Cortex of kidney (tissue), 1 donor: Measurements from ENCODE around the gene RPS5.
"Not testable (repeated sequence)": the region's sequence is repeated elsewhere in the genome, so short reads cannot be mapped to it uniquely, and the experiment has no call there.

ENCODE experiments used
- DNase-seq: peaks from one replicate; lab custom pipeline; 2025; lab: John Stamatoyannopoulos, UW

Gene RPS5

DNA sequence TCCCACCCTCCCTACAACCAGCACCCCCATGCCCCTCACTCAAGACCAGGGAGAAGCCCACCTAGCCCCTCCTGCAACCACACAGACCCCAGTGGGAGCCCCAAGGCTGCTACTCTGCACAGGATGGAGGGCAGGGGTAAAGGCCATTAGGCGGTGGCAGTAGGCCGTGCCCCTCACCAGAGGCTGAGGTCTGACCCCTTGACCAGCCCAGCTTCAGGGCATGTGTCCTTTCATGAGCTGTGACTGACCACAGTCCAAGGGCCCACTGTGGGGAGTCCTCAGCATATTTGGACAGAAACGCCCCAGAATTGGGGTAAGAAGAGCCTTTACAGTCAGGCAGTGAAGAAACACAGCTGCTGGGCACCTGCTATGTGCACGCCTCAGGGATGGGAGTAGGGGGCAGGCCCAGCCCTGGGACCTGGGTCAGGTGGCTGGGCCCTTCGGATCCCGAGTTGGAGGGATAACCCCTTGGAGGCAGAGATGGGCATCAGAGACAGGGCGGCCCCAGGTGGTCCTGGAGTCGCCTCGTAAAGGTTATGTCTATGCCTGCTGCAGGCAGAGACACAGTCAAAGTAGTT is 1.7 kb upstream of the RPS5 start:
- no peak for DNase-seq

DNA sequence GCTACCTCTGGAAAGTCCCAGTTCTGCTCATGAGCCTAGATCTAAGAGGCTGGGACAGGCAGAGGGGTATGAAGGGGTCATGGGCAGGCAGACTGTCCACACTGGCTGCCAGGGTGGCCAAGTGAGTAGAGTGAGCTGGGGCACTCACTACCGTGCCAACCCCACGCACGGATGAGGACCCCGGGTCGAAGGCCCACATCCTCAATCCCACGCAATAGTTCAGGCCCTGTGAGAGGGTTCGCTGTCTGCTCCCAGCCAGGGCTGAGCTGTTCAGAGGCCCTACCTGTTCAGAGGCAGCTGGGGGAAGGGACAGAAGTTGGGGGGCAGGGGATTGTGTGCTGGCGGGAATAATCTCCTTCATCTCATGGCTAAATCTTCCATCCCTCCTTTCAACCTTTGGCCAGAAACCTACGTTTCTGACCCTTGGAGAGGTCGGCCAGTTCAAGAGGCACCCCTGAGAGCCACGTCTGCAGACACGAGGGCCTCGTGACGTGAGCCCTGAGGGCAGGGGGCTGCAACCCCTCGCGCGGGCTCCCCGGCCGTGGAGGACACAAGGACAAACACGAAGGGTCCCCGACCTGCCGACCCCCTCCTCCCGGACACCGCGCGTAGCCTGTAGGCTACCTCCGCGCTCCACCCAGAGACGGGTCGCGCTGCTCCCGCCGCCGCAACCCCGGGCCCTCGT is 1.0 kb upstream of the RPS5 start:
- DNase-seq = no peak

DNA sequence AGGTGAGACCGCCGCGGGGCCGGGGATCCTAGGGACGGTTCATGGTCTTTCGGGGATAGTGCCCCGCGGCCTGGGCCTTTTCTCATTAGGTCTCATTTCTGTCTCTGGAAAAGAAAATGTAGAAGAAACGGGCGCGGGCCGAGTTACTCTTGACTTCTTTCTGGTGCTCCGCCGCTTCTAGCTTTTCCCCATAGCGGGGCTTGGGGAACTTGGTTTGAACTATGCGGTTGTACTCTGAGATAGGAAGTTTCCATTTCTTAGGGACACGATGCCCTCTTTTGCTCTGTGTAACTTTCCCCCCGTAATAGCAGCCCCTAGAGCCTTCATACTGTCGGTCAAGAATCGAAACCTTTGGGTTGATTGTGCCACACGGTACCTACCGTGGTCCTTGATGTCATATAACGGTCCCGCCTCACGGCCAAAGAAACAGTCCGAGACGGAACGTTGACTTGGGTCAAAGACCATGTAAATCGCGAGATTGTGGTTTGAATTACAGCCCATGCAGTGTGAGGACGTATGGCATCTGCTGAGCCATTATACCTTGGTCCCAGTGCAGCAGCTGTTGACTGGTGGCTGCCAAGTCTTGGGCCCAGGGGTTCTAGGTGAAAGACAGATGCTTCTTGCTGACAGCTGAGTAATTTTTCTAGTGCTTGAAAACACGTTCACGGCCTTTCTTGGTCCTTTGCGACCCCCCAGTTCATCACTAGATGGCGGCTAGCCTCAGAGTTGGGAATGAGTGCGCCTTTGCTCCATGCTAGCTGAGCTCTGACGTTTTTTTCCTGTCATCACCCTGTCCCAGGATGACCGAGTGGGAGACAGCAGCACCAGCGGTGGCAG is 487 bp downstream of the RPS5 start:
- no peak for DNase-seq

DNA sequence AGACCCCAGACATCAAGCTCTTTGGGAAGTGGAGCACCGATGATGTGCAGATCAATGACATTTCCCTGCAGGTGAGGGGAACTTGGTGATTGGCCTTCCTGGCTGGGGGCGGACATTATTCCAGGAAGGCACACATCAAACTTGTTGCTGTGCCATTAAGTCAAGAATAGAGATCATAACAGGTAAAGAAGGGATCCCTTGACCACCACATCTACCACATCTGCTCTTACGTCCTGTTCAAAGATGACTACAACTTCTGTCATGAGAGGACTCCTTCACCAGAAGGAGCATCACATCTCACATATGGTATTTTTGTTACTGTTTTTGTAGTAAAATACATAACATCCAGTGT is 1.1 kb downstream of the RPS5 start:
- no peak for DNase-seq

DNA sequence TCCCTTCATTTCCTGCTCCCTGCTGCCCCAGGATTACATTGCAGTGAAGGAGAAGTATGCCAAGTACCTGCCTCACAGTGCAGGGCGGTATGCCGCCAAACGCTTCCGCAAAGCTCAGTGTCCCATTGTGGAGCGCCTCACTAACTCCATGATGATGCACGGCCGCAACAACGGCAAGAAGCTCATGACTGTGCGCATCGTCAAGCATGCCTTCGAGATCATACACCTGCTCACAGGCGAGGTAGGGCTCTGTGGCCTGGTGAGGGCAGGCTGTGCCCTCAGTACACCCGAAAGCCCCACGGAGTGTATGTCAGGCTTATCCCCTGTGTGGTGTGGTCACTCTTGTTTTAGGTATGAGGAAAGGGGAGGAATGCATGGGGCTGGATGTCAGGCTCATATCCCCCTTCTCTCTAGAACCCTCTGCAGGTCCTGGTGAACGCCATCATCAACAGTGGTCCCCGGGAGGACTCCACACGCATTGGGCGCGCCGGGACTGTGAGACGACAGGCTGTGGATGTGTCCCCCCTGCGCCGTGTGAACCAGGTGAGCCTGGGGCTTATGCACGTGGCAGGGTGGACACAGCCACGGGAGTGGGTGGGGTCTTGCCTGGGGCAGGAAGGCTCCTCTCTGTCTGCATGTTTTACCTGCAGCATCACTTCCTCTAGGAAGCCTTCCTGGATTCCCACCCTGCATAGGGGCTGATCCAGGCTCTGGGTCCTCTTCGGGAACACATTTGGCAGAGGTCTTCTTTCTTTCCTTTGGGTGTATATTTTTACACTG is 6.1 kb downstream of the RPS5 start:
- no peak for DNase-seq

DNA sequence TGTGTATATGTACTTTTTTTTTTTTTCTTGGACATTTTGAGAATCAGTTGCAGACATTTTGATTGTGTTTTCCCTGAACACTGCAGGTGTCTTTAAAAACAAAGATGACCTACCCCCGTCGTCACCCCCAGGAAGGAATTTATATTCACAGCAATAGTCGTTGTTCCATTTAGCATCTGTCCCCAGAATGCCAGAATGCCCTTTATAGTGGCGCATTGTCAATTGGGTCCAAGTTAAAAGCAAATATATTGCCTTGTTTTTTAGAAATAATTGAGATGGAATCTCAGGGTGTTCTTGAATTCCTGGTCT is 6.6 kb downstream of the RPS5 start:
- no peak for DNase-seq

DNA sequence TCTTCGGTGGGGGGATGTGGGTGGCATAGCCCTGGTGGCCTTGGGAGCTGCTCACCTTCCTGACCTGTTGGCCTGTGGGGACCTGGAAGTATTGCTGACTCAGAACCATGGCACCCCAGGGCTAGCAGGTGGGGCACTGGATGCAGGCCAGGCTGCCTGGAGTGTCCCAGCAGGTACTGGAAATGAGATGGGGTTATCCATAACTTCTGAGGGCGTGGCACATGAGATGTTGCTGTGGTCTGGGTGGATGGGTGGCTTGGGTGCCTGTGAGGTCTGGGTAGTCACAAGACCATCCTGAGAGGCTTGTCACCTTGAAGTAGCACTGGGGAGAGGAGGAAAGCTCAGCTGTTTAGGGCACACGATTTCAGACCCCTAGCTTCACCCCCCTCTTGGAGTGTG is 7.8 kb downstream of the RPS5 start:
- DNase-seq = no peak

DNA sequence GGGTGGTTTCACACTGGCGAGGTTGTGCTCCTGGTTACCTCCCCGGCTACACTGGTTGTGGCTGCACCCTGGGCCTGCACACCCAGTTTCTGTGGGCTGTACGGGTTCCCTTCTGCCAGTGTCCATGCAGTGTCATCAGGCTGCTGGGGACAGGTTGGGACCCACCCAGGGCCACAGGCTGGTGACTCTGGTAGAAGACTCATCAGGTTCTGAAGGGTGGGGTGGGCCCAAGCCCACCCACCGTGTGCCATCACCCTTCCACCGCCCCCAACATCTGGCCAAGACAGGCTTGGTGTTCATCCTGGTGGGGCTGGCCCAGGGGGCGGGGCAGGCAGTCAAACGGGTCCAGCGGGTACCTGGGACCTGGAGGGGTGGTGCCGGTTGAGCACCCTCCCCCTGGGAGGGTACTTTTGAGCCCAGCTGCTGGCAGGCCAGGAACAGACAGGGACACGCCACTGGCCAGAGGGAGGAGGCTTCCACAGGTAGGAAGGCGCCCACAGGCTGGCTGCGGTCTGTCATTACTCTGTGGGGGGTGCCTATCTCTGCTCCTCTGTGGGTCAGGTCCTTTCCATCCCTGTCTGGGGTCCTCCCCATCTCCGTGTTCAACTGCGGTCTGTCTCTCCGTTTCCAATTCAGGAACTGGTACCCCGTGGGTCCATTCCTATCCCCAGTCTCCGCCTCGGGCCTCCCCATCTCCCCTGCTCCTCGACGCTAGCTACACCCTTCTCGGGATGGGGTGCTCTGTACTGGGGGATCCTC is 8.3 kb downstream of the RPS5 start, which contains the start of gene RNF225:
Gene RNF225 (plus strand): TSS at position 437 of the 759 bp plus-strand sequence. CDS start 434 bp downstream, outside the sequence.
- no peak for DNase-seq

DNA sequence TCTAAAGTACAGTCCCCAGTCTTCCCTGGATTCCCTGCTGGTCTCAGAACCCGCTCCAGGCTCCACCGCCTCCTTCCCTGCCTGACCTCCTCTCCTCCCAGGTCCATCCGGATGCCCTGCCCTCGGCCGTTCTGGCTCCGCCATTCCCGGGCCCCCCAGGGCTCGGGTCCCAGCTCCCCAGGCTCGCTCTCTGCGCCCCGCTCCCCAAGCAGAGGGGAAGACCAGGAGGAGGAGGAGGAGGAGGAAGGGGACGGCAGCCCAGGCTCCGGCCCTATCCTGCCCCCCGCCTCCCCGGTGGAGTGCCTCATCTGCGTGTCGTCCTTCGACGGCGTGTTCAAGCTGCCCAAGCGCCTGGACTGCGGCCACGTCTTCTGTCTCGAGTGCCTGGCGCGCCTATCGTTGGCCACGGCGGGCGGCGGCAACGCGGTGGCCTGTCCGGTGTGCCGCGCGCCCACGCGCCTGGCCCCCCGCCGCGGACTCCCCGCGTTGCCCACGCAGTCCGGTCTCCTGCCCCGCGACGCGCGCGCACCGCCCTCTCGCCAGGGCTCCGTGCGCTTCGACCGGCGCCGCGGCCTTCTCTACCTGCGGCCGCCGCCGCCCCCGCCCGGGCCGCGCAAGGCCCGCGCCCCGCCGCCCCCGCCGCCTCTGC is 9.0 kb downstream of the RPS5 start:
- no peak for DNase-seq

DNA sequence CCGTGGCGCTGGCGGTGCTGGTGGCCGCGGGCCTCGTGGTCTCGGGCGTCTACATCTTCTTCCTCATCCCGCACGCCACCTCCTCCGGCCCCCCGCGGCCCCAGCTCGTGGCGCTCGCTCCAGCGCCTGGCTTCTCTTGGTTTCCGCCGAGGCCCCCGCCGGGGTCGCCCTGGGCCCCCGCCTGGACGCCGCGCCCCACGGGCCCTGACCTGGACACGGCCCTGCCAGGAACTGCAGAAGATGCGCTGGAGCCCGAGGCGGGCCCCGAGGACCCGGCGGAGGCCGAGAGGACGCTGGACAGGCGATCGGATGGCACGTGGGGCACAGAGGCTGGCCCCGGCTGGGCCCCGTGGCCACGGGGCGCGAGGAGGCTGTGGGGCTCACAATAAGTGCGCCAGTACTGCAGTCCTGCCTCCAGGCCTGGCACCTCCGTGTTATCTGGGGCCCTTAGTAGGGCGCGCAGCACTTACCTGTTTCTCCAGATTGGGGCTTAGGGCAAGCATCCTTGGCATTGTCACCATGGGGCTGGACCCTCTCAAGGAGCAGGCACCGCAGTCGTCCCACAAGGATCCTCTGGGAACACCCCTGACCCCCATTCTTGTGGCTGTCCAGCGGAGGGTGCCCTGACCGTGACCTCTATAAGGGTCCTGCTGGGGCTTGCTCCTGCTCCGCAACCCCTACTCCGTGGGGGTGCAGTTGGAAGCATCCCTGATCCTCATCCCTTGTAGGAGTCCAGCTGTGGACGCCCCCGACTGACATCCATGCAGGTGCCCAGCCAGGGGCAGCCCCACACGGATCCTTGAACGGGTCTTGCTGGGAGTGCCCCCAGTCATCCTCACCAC is 9.8 kb downstream of the RPS5 start:
- no peak for DNase-seq

DNA sequence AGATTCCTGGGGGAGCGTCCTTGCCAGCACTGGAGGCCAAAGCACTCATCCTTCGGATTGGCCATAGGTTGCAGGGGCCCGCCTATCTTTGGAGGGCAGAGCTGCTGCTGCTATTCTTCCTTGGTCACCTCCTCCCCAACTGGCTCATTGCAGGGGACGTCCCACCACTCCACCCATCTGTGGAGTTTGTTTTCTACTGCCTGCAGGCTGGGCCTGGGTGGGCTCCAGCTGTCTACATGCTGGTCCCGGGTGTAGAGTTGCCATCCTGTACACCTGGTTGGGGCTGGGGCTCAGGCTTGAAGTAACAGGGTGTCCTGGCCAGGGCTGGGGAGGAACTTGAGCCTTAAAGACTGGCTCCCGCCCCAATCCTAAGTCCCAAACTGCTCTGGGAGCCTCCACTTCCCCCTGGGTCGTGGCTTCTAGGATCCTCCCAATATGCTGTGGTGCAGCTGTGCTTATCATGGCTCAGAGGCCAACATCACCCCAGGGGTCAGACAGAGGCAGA is 10.5 kb downstream of the RPS5 start:
- no peak for DNase-seq

DNA sequence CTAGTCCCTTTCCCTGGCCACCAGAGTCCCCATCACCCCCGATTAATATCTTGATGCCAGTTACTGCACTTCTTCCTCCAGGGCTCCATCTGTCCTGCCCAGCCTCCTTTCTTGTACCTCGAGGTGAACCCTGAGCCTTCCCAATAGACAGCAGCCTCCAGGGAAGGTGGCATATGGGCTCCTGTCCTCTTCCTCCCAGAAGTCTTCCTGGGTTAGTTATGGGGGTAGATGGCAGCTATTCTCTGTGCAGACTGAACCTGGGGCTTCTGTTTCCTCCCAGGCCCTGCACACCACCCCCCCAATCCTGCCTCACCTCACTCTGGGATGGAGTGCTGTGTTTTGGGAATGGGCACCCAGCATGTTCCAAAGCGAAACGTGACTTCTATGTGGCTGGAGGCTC is 11.0 kb downstream of the RPS5 start:
- no peak for DNase-seq

DNA sequence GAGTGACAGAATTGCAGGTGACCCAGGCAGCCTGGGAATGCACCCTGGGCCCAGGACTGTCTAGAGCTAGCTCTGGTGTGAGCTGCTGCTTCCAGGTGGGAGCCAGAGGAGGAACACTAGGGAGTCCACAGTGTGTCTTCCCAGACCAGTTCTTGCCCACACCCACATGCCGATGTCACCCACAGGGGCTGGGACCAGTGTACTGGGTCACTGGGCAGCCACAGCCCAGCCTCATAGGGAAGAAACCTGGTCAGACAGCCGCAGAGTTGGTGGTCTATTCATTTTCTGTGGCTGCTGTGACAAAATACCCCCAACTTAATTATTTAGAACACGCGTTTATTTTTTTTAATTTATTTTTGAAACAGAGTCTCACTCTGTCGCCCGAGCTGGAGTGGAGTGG is 11.5 kb downstream of the RPS5 start:
- no peak for DNase-seq

DNA sequence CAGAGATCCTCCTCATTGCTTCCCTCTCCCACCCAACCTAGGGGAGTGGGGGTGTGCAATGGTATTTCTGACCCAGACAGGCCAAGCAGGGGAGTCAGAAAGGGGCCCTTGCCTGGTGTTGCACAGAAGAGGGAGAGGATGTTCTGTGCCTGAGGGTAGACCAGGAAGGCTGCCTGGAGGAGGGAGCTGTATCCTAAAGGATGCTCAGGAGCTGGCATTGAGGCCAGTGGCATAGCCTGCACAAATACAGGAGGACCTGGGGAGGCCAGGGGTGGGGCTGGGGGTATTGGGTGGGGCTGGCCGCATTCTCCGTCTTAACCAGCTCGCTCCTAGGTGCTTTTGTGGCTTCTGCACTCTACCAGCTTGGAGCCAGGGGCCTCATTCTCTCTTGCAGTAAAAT is 12.8 kb downstream of the RPS5 start:
- DNase-seq = no peak

DNA sequence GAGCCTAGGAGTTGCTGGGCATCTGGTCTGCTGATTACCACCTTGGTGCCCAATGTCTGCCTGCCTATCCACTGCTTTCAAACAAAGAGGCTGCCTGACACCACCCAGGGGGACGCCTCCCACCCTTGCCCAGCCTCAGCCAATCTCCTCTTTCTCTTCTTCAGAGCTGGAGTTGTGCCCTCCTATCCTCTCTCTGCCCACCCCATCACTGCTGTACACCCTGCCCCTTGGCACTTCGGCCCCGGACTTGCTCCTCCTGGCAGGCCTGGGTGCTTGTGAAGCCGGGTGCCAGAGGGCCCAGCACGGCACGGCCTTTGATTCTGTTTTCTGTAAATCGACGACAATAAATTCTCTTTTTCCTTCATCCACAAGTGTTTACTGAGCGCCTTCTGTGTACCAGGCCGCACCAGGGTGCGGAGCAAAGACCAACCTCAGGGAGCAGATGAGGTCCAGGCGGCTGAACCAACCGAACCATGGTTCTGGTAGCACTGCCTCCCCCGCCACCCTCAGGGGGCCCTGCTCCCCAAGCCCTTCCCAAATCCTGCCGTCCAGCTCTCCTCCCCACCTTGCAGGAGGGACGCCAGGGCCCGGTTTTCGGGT is 13.3 kb downstream of the RPS5 start:
- no peak for DNase-seq

DNA sequence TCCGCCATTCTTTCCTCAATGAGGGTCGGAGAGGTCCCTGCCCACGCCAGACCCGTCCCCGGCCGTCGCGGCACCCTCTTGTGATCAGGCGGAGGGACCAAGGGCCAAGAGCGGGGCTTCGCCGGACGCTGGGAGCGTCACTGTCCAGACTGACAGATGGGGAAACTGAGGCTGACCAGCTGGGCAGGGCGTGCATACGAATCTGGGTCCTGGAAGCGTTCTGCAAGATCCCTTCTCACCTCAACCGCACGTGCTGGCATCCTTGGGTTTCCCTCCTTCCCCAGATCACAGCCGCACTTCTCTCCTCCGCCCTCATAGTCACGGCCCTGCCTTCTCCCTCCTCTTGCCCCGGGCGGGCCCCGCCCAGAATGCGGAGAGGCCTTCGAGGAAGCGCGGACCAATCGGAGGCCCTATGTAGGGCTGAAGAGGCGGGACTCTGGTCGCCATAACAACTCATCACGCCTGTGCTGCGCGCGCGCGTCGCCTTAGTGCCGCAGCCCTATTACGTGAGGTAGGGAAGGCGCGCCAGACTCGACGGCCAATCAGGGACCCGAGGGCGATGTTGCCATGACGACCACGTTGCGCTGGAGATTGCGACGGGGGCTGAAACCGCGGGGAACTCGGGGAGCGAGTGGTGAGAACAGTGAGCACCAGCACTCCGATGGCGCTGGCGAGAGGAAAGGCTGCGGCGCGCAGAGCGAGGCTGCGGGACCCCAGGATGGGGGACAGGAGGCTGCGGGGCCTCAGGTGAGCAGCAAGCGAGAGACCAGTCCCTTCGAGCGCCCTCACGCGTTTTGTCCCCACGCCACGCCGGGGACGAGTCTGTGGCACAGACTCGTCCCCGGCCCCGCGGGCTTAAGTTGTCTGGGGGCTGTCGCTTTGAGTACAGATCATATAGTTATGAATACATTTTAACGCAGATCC is 14.1 kb downstream of the RPS5 start:
- no peak for DNase-seq

DNA sequence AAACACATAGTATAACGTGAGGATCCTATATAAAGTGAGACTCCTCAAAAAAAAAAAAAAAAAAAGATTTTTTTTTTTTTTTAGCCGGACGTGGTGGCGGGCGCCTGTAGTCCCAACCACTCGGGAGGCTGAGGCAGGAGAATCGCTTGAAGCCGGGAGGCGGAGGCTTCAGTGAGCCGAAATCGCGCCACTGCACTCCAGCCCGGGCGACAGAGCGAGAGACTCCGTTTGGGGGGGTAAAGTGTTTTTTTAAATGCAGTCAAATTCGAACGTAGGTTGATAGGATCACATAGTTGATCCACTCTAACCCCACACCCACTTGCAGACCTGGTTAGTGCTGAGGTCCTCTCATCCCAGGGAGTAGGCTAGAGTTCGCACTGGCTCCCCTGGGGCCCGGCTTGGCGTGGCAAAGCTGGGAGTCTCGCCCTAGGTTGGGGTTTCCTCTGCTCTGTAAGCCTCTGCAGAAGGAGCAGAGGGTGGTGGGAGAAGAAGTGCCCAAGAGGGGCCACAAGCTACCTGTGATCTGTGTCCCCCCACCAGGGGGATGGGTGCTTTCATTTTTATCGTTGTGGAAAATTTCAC is 14.9 kb downstream of the RPS5 start:
- DNase-seq = no peak

DNA sequence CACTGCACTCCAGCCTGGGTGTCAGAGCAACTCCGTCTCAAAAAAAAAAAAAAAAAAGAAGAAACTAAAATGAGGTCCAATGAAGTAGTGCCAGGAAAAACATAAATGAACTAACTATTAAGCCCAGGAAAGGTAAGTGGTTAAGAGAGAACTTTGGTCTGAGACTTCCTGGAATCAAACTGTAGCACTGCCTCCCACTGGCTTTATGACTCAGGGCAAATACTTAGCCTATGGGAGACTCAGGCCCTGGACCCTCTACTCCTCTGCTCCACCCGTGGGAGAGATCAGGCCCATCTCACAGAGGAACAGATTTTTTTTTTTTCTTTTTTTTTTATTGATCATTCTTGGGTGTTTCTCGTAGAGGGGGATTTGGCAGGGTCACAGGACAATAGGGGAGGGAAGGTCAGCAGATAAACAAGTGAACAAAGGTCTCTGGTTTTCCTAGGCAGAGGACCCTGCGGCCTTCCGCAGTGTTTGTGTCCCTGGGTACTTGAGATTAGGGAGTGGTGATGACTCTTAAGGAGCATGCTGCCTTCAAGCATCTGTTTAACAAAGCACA is 16.9 kb downstream of the RPS5 start:
- DNase-seq = not testable (repeated sequence)
